Fibroblast of the aortic adventitia (primary cell): ENCODE measurements around the gene SETBP1. TPM values are rescaled to one million over a fixed set of nuclear protein-coding genes. Genes with fewer than 3 reads are reported as not detected.

Experiments
- DNase-seq: peaks from one replicate; pipeline ENCODE4 v3.0.0-alpha.2; 2010; ENCODE audit warnings: low read depth
- H3K4me3 ChIP-seq: 2 replicates; pipeline ENCODE4 v1.5.1; 2011; ENCODE audit warnings: low read depth, mild to moderate bottlenecking, control low read depth, low read length, moderate library complexity
- CTCF ChIP-seq: IDR thresholded peaks from 2 replicates; pipeline ENCODE4 v1.5.1; 2011; ENCODE audit warnings: mild to moderate bottlenecking, low read length, control low read depth, inconsistent platforms; ENCODE audit not compliant: insufficient read depth
- total RNA-seq: library from RNA; depleted of rRNA; stranded (reverse); fragments of >200 nt; gene quantifications from 2 replicates; pipeline ENCODE4 v1.2.3, GENCODE V29; 2012; ENCODE audit warnings: low replicate concordance

Gene SETBP1
- total RNA-seq, 1 donor = 10.5 TPM

GRCh38 chr18:44747157-44747556 lies 66.5 kb downstream of the SETBP1 start:
- no peak overlapping the region for H3K4me3 ChIP-seq
- TF ChIP-seq CTCF = no peak
- DNase-seq = peak; percentile 34

- H3K4me3 ChIP-seq = no peak overlapping the region
- TF ChIP-seq CTCF = no peak
- no peak for DNase-seq
Observed at GRCh38 chr18:44748582-44748981, 67.9 kb downstream of the SETBP1 start.

GRCh38 chr18:44750774-44751173 lies 70.1 kb downstream of the SETBP1 start:
- TF ChIP-seq CTCF = no peak
- no peak for DNase-seq
- H3K4me3 ChIP-seq = no peak overlapping the region

GRCh38 chr18:44754567-44754966 lies 73.9 kb downstream of the SETBP1 start:
- no peak for DNase-seq
- H3K4me3 ChIP-seq = no peak overlapping the region
- no peak for TF ChIP-seq CTCF

GRCh38 chr18:44758861-44759631 lies 78.4 kb downstream of the SETBP1 start:
- DNase-seq = no peak
- TF ChIP-seq CTCF = no peak

GRCh38 chr18:44759925-44760342 lies 79.2 kb downstream of the SETBP1 start:
- no peak for TF ChIP-seq CTCF
- no peak for DNase-seq
- no peak overlapping the region for H3K4me3 ChIP-seq

More at GRCh38 chr18:44758861-44759631, 78.4 kb downstream of the SETBP1 start:
- H3K4me3 ChIP-seq = no peak overlapping the region
